HEK293 (cell line): ENCODE results near the gene CDC5L.

Source experiments
- CTCF ChIA-PET: fragments of 350-600 bp; formaldehyde crosslinking; extraction: SDS; loops from one replicate; lab custom pipeline; 2021; ENCODE audit warnings: antibody characterized with exemption; lab: Yijun Ruan, JAX
- POLR2A ChIA-PET: fragments of 300-600 bp; formaldehyde crosslinking; extraction: SDS; loops from one replicate; lab custom pipeline; 2020; ENCODE audit warnings: antibody characterized with exemption, inconsistent platforms; lab: Yijun Ruan, JAX
- H3K27ac ChIP-seq: fragments of 200-500 bp; sonication (Bioruptor generic); 2 replicates; pipeline ENCODE4 v1.5.1; 2014; ENCODE audit warnings: low read depth, low read length, control low read depth, inconsistent platforms; ENCODE audit errors: extremely low read depth
- H3K36me3 ChIP-seq, 2 experiments: fragments of 200-500 bp in 1 of 2; sonication (Bioruptor generic) in 1 of 2; 1 replicate in 1 of 2; 2 replicates in 1 of 2; pipeline ENCODE4 v1.5.1; 2014 to 2017; ENCODE audit warnings: inconsistent platforms in 2 of 2, low read length in 2 of 2; ENCODE audit not compliant: control insufficient read depth in 2 of 2, insufficient read depth in 1 of 2
- H3K4me1 ChIP-seq: fragments of 200-500 bp; sonication (Bioruptor generic); 2 replicates; pipeline ENCODE4 v1.5.1; 2014; ENCODE audit warnings: mild to moderate bottlenecking, low read length, inconsistent platforms; ENCODE audit not compliant: control insufficient read depth, insufficient read depth
- H3K4me3 ChIP-seq: 2 replicates; pipeline ENCODE4 v1.5.1; 2011; ENCODE audit warnings: low read depth, mild to moderate bottlenecking, control low read depth, low read length, moderate library complexity
- H3K9me3 ChIP-seq: fragments of 200-500 bp; sonication (Bioruptor generic); 2 replicates; pipeline ENCODE4 v1.5.1; 2014; ENCODE audit warnings: low read depth, low read length, inconsistent platforms; ENCODE audit not compliant: control insufficient read depth, insufficient read depth
- HOXA7 ChIP-seq: sonication (generic); formaldehyde crosslinking; IDR thresholded peaks from 2 replicates; pipeline ENCODE4 v1.8.1; 2022; ENCODE audit warnings: missing genetic modification reagents, borderline replicate concordance
- MZF1 ChIP-seq: fragments of 450-650 bp; formaldehyde crosslinking; IDR thresholded peaks from 2 replicates; pipeline ENCODE4 v1.5.1; 2017; ENCODE audit warnings: missing biosample characterization, missing genetic modification characterization, borderline replicate concordance
- WT1 ChIP-seq: fragments of 450-650 bp; formaldehyde crosslinking; IDR thresholded peaks from 2 replicates; pipeline ENCODE4 v1.5.1; 2016; ENCODE audit warnings: missing biosample characterization, missing genetic modification characterization
- ZBTB17 ChIP-seq: fragments of 450-650 bp; formaldehyde crosslinking; IDR thresholded peaks from 2 replicates; pipeline ENCODE4 v1.5.1; 2016; ENCODE audit warnings: missing biosample characterization, missing genetic modification characterization
- ZNF248 ChIP-seq: fragments of 450-650 bp; formaldehyde crosslinking; IDR thresholded peaks from 2 replicates; pipeline ENCODE4 v1.5.1; 2017; ENCODE audit warnings: missing biosample characterization, missing genetic modification characterization
- ZNF354C ChIP-seq: fragments of 450-650 bp; formaldehyde crosslinking; IDR thresholded peaks from 2 replicates; pipeline ENCODE4 v1.5.1; 2016; ENCODE audit warnings: missing biosample characterization, missing genetic modification characterization, low read depth, borderline replicate concordance
- ZNF510 ChIP-seq: fragments of 450-650 bp; formaldehyde crosslinking; IDR thresholded peaks from 2 replicates; pipeline ENCODE4 v1.5.1; 2018; ENCODE audit warnings: mild to moderate bottlenecking, missing genetic modification characterization, missing biosample characterization; ENCODE audit not compliant: insufficient replicate concordance
- ZNF561 ChIP-seq: fragments of 450-650 bp; IDR thresholded peaks from 2 replicates; pipeline ENCODE4 v1.5.1; 2018; ENCODE audit warnings: missing biosample characterization, missing genetic modification characterization, borderline replicate concordance
- TF ChIP-seq, protein P1 (sequence below): fragments of 450-650 bp; formaldehyde crosslinking; IDR thresholded peaks from 2 replicates; pipeline ENCODE4 v1.5.1; 2016; ENCODE audit warnings: missing biosample characterization, missing genetic modification characterization
- TF ChIP-seq, protein P2 (sequence below): sonication (generic); formaldehyde crosslinking; IDR thresholded peaks from 2 replicates; pipeline ENCODE4 v1.8.1; 2022; ENCODE audit warnings: mild to moderate bottlenecking, moderate library complexity, missing genetic modification reagents
- TF ChIP-seq, protein P3 (sequence below): fragments of 450-650 bp; formaldehyde crosslinking; IDR thresholded peaks from 2 replicates; pipeline ENCODE4 v1.5.1; 2016; ENCODE audit warnings: missing biosample characterization, missing genetic modification characterization, borderline replicate concordance
- TF ChIP-seq, protein P4 (sequence below): fragments of 450-650 bp; formaldehyde crosslinking; IDR thresholded peaks from 2 replicates; pipeline ENCODE4 v1.5.1; 2016; ENCODE audit warnings: missing biosample characterization, missing genetic modification characterization
- TF ChIP-seq, protein P5 (sequence below): fragments of 450-650 bp; formaldehyde crosslinking; IDR thresholded peaks from 2 replicates; pipeline ENCODE4 v1.5.1; 2017; ENCODE audit warnings: missing biosample characterization, missing genetic modification characterization
- TF ChIP-seq, protein P6 (sequence below): fragments of 450-650 bp; formaldehyde crosslinking; IDR thresholded peaks from 2 replicates; pipeline ENCODE4 v1.5.1; 2016; ENCODE audit warnings: missing biosample characterization, missing genetic modification characterization, low read depth

The CDC5L gene

DNA sequence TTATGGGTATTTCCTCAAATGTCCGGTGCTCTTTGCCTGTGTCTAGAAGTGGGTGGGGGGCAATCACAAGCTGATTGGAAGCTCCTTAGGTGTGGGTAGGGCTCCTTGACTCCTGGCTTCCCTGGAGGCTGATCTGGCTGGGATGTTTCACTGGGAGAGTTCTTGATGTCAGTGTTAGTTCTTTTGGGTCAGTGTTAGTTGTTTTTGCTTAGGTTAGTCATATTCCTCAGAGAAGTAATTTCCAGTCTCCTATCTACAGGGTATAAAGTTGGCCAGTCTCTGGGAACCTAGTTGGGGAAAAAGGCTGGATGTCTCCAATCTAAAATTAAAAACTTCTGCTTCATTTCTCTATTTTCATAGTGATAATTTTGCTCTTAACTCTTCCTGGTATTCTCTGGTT, 23.6 kb downstream of the CDC5L start:
- peaks cover 75 to 88% of the 10 kb centered on the region in 2 experiments for H3K36me3 ChIP-seq
- H3K9me3 ChIP-seq = no peaks in the 10 kb centered on the region
- ChIA-PET POLR2A (no interaction called here), CTCF (interaction anchor here (0.6 to 3.4 kb wide), 3 partner anchors 9 to 20 kb away, joined by 3 to 8 read pairs (median 4); no protein-coding TSS in a partner anchor)
- no peak overlapping the region for H3K4me3 ChIP-seq
- no peak overlapping the region for H3K27ac ChIP-seq
- TF ChIP-seq ZBTB17 (no peak), WT1 (no peak), HOXA7 (CRISPR knock-in tag) (no peak), ZNF561 (tag by site-specific recombination) (no peak), ZNF354C (tag by site-specific recombination) (no peak), ZNF248 (tag by site-specific recombination) (no peak), MZF1 (tag by site-specific recombination) (no peak), ZNF510 (tag by site-specific recombination) (no peak)
- TF ChIP-seq, protein P1, sequence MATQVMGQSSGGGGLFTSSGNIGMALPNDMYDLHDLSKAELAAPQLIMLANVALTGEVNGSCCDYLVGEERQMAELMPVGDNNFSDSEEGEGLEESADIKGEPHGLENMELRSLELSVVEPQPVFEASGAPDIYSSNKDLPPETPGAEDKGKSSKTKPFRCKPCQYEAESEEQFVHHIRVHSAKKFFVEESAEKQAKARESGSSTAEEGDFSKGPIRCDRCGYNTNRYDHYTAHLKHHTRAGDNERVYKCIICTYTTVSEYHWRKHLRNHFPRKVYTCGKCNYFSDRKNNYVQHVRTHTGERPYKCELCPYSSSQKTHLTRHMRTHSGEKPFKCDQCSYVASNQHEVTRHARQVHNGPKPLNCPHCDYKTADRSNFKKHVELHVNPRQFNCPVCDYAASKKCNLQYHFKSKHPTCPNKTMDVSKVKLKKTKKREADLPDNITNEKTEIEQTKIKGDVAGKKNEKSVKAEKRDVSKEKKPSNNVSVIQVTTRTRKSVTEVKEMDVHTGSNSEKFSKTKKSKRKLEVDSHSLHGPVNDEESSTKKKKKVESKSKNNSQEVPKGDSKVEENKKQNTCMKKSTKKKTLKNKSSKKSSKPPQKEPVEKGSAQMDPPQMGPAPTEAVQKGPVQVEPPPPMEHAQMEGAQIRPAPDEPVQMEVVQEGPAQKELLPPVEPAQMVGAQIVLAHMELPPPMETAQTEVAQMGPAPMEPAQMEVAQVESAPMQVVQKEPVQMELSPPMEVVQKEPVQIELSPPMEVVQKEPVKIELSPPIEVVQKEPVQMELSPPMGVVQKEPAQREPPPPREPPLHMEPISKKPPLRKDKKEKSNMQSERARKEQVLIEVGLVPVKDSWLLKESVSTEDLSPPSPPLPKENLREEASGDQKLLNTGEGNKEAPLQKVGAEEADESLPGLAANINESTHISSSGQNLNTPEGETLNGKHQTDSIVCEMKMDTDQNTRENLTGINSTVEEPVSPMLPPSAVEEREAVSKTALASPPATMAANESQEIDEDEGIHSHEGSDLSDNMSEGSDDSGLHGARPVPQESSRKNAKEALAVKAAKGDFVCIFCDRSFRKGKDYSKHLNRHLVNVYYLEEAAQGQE = no peak
- TF ChIP-seq, protein P2, sequence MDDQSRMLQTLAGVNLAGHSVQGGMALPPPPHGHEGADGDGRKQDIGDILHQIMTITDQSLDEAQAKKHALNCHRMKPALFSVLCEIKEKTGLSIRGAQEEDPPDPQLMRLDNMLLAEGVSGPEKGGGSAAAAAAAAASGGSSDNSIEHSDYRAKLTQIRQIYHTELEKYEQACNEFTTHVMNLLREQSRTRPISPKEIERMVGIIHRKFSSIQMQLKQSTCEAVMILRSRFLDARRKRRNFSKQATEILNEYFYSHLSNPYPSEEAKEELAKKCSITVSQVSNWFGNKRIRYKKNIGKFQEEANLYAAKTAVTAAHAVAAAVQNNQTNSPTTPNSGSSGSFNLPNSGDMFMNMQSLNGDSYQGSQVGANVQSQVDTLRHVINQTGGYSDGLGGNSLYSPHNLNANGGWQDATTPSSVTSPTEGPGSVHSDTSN (CRISPR knock-in tag) = no peak
- TF ChIP-seq, protein P3, sequence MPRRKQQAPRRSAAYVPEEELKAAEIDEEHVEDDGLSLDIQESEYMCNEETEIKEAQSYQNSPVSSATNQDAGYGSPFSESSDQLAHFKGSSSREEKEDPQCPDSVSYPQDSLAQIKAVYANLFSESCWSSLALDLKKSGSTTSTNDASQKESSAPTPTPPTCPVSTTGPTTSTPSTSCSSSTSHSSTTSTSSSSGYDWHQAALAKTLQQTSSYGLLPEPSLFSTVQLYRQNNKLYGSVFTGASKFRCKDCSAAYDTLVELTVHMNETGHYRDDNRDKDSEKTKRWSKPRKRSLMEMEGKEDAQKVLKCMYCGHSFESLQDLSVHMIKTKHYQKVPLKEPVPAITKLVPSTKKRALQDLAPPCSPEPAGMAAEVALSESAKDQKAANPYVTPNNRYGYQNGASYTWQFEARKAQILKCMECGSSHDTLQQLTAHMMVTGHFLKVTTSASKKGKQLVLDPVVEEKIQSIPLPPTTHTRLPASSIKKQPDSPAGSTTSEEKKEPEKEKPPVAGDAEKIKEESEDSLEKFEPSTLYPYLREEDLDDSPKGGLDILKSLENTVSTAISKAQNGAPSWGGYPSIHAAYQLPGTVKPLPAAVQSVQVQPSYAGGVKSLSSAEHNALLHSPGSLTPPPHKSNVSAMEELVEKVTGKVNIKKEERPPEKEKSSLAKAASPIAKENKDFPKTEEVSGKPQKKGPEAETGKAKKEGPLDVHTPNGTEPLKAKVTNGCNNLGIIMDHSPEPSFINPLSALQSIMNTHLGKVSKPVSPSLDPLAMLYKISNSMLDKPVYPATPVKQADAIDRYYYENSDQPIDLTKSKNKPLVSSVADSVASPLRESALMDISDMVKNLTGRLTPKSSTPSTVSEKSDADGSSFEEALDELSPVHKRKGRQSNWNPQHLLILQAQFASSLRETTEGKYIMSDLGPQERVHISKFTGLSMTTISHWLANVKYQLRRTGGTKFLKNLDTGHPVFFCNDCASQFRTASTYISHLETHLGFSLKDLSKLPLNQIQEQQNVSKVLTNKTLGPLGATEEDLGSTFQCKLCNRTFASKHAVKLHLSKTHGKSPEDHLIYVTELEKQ (tag by site-specific recombination) = no peak
- TF ChIP-seq, protein P4, sequence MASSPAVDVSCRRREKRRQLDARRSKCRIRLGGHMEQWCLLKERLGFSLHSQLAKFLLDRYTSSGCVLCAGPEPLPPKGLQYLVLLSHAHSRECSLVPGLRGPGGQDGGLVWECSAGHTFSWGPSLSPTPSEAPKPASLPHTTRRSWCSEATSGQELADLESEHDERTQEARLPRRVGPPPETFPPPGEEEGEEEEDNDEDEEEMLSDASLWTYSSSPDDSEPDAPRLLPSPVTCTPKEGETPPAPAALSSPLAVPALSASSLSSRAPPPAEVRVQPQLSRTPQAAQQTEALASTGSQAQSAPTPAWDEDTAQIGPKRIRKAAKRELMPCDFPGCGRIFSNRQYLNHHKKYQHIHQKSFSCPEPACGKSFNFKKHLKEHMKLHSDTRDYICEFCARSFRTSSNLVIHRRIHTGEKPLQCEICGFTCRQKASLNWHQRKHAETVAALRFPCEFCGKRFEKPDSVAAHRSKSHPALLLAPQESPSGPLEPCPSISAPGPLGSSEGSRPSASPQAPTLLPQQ = no peak
- TF ChIP-seq, protein P5, sequence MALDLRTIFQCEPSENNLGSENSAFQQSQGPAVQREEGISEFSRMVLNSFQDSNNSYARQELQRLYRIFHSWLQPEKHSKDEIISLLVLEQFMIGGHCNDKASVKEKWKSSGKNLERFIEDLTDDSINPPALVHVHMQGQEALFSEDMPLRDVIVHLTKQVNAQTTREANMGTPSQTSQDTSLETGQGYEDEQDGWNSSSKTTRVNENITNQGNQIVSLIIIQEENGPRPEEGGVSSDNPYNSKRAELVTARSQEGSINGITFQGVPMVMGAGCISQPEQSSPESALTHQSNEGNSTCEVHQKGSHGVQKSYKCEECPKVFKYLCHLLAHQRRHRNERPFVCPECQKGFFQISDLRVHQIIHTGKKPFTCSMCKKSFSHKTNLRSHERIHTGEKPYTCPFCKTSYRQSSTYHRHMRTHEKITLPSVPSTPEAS = no peak
- TF ChIP-seq, protein P6, sequence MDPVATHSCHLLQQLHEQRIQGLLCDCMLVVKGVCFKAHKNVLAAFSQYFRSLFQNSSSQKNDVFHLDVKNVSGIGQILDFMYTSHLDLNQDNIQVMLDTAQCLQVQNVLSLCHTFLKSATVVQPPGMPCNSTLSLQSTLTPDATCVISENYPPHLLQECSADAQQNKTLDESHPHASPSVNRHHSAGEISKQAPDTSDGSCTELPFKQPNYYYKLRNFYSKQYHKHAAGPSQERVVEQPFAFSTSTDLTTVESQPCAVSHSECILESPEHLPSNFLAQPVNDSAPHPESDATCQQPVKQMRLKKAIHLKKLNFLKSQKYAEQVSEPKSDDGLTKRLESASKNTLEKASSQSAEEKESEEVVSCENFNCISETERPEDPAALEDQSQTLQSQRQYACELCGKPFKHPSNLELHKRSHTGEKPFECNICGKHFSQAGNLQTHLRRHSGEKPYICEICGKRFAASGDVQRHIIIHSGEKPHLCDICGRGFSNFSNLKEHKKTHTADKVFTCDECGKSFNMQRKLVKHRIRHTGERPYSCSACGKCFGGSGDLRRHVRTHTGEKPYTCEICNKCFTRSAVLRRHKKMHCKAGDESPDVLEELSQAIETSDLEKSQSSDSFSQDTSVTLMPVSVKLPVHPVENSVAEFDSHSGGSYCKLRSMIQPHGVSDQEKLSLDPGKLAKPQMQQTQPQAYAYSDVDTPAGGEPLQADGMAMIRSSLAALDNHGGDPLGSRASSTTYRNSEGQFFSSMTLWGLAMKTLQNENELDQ (tag by site-specific recombination) = no peak
- TF ChIP-seq, all 188 proteins: peak for 0
- H3K4me1 ChIP-seq = no peaks in the 10 kb centered on the region
